Raji (cell line): Measurements from ENCODE around the gene PARD3.

Source experiments
- POLR2A ChIP-seq: IDR thresholded peaks from 2 replicates; pipeline ENCODE4 v1.6.1; 2011; ENCODE audit warnings: low read depth, low read length, control low read depth; ENCODE audit not compliant: insufficient read depth

PARD3 gene

GRCh38 chr10:34137201-34137600 is 677.9 kb downstream of the PARD3 start:
- no peak for TF ChIP-seq POLR2A

DNA sequence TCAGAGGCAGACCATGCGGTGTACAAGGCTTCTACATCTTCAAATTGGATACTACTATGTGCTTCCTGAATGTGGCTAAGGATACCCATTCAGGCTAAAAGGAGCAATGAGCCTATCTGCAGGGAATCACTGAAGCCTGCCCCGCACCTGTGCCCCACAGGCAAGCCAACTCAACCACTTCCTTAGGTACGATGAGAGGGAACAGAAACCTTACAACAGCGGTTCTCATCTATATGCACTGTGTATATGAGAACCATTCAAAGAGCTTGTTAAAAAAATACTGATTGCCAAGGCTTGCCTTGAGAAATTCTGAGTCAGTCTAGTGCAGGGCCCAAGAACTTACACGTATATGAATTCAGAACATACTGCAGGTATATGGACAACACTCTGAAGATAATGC is 679.6 kb downstream of the PARD3 start:
- no peak for TF ChIP-seq POLR2A

DNA sequence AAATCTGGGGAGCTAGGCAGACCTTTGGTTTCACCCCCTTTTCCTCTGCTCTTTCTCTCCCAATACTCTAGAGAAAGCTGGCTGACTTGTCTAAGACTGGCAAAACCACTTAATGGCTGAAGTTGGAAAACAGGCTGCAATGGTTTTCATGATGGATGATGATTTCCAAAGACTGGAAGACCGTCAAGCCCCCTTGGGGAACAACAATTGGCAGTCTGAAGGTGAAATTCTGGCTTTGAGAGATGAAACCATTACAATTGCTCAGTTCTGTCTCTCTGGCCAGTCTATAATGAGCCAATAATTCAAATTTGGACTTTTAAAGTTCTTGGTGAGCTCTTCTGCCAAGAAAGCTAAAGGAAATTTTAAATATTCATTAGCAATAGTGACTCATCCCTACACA is 680.5 kb downstream of the PARD3 start:
- no peak for TF ChIP-seq POLR2A

- no peak for TF ChIP-seq POLR2A
These were observed 681.7 kb downstream of the PARD3 start for GRCh38 chr10:34133406-34133805.

DNA sequence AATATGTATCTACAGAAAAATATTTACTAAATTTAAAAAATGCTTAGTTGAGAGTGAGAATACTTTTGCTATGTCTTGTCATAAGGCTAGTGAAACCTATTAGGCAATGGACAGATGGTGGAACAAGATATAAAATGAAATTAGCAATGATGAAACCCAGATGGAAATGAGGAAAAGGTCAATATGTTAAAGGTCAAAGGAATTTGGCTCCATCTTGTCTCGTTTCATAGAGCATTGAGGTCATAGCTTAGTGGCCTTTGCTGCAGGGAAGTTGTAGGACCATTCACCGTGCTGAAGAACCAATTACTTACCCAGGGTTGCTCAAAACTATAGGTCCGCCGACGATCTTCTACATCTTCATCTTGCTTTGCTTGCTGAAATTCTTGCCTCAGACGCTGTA is 683.9 kb downstream of the PARD3 start:
- no peak for TF ChIP-seq POLR2A

GRCh38 chr10:34127676-34128075 is 687.4 kb downstream of the PARD3 start:
- no peak for TF ChIP-seq POLR2A

DNA sequence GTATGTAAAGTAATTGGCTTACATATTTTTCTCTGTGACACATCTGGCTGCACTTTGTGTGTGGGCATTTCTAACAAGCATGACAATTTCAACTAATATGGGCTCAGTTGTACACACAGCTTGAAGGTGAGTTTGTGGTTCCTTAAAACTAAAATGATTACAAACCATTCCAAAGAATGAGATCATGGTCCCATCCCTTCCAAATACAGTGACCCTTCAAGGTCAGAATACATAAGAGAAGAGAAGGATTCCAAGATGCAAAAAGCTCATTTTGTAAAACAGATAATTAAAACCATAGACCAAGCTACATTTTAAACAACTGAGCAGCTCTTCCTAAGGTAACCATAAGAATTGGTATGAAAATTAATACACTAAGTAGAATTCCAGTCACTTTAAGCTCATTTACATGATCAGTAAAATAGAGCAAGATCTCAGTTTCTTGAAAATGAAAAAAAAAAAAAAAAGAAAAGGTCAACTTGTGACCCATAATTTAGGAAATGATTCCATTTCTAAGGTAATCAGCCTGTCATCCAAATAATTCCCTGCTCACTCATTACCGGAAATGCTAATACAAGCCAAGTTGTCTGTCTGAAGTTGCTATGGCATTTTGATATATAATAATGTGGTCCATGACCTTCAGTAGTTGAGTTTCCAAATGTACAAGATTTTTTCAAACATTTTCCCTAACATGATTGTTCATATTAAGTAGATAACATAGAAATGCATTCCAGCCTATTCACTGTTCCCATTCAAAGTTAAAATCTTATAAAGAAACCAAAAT is 688.5 kb downstream of the PARD3 start:
- TF ChIP-seq POLR2A, result no peak

DNA sequence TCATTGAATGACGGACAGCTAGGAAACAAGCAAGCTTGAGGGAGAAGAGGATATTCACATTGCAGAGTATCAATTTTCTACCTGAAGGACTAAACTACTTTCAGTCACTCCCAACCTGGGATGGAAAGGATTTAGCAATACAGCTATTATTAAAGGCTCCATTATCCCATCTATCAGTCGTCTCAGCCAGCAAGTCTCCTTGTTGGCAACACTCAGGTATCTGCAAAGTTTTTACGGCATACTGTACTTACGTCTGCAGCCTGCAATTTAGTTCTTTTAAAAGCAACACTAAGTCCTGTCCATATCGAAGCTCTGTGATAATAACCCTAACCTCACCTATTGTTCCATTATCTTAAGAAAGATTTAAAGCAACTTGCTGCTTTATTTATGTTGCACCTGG is 689.4 kb downstream of the PARD3 start:
- no peak for TF ChIP-seq POLR2A

DNA sequence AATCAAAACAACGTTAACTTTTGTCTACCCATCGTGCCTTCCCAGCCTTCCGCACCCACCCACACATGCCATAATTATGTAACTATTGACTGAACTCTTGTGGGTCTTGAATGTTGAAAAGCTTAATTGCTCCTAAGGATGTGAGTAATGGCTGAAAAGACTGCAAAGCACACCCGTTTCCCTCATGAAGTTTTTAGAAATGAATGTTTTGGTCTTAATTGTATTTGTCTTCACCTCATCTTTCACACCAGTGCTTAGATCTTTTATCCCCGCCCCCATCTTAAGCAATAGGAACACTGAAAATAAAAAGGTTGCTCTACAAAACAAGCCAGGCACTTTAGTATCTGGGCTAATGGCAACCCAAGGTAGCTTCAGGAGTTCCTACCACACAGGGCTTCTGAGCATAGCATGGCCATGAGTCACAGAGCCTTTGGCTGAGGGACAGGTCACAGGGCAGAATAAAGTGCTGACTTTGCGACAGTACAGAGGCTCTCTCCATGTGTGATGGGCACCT is 690.5 kb downstream of the PARD3 start:
- no peak for TF ChIP-seq POLR2A

DNA sequence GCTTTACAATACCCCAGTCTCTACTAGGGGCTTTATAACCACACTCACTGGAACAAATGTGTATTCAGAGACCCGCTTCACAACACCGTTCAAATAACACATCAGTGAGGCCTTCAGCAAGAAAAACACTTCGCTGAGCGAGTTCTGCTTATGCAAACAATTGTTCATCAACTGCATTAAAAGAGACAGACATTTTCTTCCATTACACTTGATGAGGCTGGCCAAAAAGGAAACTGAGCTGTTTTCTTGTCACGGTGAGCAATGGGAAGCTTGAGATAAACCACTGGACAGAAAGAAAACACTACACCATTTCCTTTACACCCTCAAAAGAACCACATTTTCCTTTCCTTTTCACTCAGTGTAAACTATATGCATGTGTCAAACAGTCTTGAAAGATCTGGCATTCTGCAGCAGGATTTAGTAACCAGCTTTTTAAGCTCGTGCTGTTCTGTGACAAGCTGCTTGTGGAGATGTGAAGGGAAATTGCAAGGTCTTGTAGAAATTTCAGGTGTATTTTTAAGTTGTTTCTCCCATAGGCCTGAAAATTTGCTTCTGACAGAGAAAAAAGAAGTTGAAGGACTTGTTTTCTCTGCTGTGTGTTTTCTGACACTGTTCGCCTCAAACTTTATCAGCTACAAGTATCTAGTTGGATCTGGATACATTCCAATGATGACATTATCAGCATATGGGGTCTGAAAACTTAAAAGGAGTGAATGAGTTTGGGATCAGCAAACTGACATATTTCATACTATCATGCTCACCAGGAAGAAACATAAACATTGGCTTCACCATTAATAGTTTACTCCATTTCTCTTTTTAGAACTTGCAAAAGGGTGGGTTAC is 693.1 kb downstream of the PARD3 start:
- TF ChIP-seq POLR2A, result no peak

DNA sequence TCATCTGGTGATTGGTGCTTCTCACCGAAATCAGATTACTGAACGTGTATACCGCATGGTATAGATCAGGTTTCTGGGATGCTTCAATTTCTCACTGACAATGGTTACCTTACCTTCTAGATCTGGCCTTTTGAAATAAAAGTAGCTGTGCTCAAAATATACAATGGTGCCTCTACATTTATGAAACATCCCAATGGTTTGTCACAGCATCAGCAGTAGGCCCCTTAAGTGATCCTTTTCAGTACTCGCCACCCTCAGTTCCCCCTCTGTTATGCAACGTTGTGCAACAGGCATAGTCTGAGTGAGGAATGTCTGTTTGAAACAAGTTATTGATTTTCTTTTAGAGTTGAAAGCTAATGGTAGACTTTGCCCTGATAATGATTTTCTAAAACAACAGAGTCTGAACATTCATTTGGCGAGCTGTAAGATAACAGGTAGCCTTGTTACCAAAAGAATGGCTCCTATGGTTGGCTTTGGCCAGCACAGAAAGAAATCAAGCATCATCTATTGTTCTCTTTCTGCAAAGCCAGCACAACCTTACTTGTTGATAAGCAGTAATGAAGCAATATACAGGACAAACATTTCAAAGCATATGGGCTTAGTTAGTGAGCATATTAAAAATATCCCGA is 693.9 kb downstream of the PARD3 start:
- TF ChIP-seq POLR2A, result no peak

GRCh38 chr10:34119456-34119855 is 695.6 kb downstream of the PARD3 start:
- no peak for TF ChIP-seq POLR2A

GRCh38 chr10:34116681-34117271 is 698.3 kb downstream of the PARD3 start:
- no peak for TF ChIP-seq POLR2A

GRCh38 chr10:34116220-34116641 is 698.9 kb downstream of the PARD3 start:
- no peak for TF ChIP-seq POLR2A

- TF ChIP-seq POLR2A, result no peak
These were observed 700.2 kb downstream of the PARD3 start for GRCh38 chr10:34114914-34115313.
